ENCODE data around the gene CACFD1.

DNA sequence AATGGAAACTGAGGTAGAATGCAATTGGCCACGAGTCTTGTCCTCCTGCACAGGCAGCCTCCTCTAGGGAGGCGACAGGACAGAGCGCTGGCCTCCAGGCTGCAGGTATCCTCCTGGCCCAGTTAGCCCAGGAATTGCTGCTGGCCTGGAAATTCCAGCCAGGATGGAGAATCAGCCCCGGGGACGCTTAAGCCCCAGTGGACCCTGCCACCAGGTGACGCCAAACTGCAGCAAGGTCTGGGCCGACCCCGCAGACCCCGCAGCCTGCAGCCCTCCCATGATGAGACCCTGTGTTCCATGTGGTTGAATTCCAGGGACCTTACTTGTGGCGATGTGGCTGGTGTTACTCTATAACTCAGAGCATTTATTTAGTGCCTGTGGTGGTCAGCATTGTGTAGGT, 7.3 kb downstream of the CACFD1 start:
- no peak for TF ChIP-seq TAF1 (IDR thresholded peaks at IDR 0.05; ENCODE audit: low read depth, low read length)
- 0 out of 2 replicates have a peak, but pooled peaks have one; percentile 9 for TF ChIP-seq POLR2AphosphoS5 (IDR thresholded peaks at IDR 0.05; ENCODE audit: low read depth, low read length)
